NCI-H345 (cell line): ENCODE measurements around the gene SIDT2.
A peak's percentile ranks its signal among the peaks of the same experiment; 100 is the strongest.
"Not testable (repeated sequence)": the region's sequence is repeated elsewhere in the genome, so short reads cannot be mapped to it uniquely, and the experiment has no call there.

ENCODE experiments used
- DNase-seq: peaks from one replicate; lab custom pipeline; 2025; lab: John Stamatoyannopoulos, UW

SIDT2 gene

DNA sequence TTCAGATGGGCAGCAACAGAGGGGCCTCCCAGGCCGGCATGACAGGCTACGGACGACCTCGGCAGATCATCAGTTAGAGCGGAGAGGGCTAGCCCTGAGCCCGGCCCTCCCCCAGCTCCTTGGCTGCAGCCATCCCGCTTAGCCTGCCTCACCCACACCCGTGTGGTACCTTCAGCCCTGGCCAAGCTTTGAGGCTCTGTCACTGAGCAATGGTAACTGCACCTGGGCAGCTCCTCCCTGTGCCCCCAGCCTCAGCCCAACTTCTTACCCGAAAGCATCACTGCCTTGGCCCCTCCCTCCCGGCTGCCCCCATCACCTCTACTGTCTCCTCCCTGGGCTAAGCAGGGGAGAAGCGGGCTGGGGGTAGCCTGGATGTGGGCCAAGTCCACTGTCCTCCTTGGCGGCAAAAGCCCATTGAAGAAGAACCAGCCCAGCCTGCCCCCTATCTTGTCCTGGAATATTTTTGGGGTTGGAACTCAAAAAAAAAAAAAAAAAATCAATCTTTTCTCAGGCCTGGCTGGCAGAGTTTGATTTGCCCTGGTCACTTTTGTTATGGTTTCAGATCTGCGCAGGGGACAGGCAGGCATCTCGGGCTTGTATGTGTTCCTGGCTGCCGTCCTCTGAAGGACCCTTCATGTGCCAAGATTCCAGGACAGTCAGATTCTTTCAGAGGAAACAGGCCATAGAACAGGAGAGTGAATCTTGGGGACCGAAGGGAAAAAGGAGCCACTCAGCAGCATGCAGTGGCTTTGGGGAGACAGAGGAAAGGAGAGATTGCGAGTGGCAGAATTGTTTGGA, 25.9 kb downstream of the SIDT2 start:
- DNase-seq = no peak

DNA sequence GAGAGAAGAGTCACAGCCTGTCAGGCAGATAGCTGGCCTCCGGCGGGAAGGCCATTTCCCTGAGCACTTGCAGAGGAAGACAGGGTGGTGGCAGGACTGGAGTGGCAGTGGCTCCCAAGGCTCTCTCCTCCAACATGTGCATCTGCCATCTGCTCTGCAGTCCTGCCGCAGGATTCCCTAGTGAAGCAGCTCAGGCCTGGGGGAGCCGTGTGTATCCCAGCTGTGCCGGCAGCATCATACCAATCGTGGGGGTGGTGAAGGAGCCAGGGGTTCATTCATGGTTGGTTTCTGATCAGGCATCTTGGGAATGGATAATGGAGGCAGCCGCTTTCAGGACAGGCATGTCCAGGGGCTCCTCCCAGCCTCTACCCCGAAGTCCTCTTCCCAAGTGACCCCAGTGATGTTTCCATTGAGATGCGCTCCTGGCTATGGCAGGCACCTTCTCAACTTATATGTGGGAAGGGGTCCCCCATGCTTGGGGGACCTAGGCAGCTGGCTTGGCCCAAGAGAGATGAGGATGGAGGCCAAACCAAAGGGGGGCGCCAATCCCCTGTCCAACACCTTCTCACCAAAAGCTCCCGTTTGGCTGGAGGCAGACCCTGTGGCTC, 26.8 kb downstream of the SIDT2 start:
- no peak for DNase-seq

DNA sequence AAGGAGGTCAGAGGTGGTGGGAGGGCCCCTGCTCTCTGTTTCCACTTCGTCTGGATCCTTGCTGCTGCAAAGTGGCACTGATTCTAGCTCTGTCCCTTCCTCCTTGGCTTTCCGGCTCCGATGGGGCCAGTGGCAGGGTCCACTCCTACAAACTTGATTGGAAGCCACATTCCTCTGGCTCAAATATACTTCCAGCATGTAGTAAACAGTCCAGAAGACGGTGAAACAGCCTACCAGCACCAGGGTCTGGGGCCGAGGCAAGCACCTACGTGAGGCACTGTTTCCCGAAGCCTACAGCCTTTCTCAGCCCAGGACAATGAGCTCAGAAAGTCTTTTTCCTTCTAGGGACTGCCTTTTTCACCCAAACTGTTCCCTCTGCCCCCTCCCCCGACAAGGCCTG, 27.6 kb downstream of the SIDT2 start:
- not testable (repeated sequence) for DNase-seq

DNA sequence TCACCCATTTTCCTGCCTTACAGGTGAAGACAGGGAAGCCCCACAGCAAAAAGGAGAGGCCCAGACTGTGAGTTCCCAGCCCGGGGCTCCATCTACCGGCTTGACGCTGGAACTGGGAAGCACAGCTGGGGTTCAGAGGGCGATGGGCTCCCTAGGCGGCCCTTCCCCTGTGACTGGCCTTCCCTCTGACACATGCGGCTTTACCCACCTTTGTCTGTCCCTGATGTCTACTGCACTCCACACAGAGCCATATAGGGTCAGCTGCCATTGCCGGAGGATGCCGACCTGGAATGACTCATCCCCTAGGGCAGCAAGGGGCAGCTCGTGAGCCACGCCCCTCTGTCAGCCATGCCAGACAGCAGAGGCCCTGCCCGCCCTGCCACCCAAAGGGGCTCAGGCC, 28.3 kb downstream of the SIDT2 start:
- not testable (repeated sequence) for DNase-seq

DNA sequence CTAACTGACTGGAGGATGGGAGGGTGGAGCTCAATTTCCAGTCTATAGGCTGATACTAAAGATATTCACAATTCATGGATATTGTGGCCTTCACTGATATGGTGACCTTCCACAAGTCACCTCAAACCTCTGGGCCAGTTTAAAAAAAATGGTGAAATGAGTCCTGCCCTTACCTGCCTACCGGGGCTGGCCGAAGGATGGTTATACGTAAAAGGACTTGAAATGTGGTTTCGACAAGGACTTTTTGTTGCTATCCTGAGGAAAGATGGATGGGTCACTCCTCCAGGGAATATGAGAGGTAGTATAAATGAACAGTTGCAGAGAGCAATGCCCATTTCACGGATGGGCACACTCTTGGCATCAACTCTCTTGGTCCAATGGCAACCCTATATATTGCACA, 28.9 kb downstream of the SIDT2 start:
- DNase-seq = not testable (repeated sequence)

DNA sequence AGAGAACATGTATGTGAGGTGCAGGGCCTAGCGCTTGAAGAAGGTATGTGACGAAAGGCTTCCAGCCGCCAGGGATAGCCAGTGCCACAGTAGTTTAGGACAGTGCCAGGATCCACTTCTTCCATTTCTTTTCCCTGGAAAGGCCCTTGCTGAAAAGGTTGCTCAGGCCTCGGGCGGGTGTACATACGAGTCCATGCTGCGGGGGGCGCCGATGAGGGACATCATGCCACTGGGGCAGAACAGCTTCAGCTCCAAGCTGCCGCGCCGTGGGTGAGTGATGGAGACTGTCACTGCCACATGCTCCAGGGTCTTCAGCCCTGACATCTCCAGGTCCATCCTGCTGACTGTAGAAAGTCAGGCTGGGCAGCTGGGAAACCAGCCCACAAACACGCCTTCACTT, 30.2 kb downstream of the SIDT2 start:
- DNase-seq = not testable (repeated sequence)

DNA sequence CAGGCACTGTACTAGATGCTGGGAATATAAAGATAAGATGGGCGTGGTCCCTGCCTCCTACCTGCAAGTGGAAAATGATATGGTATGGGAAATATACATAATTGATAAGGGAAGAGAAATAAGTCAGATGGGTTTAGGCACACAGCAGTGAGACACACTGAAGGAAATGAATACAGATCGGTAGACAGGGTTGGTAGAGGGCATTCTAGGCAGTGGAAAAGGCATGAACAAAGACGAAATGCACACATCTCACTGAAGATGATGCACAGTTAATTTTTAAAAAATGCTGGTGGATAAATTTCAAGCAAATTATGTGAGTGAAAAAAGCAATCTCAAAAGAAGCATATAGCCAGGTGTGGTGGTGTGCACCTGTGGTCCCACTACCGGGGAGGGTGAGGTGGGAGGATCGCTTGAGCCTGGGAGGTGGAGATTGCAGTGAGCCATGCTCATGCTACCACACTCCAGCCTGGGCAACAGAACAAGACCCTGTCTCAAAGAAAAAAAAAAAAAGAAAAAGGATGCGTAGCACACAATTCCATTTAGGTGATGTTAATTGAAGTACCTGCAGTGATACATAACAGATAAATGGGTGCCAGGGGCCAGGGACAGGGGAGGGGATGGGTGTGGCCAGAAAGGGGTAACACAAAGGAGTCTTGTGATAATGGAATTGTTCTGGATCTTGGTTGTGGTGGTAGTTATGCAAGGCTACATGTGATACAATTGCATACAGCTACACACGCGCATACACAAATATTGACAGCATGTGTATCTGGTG, 31.0 kb downstream of the SIDT2 start:
- not testable (repeated sequence) for DNase-seq

DNA sequence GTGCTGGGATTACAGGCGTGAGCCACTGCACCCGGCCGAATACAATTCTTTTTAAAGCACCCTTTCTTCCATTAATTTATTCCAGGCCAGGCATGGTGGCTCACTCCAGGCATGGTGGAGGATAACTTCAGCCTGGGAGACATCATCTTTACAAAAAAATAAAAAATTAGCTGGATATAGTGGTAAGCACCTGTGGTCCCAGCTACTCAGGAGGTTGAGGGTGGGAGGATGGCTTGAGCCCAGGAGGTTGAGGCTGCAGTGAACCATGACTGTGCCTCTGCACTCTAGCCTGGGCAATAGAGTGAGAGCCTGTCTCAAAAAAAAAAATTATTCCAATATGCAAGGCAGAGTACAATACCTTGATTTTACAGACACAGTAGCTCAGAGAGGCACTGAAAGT, 32.1 kb downstream of the SIDT2 start:
- no peak for DNase-seq

DNA sequence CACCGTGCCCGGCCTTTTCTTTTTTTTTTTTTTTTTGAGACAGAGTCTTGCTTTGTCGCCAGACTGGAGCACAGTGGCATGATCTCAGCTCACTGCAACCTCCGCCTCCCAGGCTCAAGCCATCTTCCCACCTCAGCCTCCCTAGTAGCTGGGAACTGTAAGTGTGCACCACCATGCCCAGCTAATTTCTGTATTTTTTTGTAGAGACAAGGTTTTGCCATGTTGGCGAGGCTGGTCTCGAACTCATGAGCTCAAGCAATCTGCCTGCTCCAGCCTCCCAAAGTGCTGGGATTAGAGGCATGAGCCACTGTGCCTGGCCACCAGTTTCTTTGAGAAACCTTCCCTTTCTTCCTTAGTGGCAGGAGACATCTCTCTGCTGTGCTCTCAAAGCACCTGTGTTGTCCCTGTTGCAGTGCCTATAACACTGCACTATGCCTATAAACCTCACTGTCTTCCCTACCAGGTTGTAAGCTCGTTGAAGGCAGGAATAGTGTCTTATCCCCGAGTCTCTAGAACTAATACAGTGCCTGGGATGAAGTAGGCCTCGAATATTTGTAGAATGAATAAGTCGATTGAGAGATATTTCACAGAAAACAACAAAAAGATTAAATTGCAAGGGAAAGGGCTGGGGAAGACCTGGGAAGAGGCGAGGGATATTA, 34.3 kb downstream of the SIDT2 start:
- DNase-seq = no peak

DNA sequence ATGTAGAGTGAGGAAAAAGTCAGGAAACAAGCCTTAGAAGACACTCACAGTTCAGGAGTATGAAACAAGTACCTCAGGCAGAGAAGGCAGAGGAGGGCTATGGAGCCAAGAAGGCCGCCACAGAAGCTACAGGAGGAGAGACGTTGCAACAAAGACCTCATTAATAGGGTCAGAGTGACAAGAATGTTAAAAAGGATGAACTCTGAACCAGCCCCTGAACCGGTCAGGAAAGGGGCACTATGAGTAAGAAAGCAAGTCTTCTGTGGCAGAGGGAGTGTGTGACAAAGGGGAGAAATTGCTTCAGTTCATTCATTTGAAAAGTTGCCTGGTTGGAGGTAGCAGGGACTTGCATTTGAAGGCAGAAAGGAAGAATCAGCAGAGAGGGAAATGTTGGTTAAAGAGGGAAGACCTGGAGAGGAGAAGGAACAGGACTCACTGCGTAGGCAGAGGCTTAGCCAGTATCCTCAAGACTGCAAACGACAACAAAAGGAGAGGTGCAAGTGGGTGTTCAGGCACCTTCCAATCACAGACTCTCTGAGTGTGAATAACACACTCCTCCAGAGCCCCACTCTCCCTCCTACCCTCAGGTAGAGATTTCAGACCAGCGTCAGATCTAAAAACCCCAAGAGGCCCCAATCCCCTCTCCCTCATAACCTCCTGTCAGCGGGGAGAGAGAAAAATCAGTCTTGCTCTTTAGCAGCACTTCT, 36.0 kb downstream of the SIDT2 start:
- DNase-seq = no peak

DNA sequence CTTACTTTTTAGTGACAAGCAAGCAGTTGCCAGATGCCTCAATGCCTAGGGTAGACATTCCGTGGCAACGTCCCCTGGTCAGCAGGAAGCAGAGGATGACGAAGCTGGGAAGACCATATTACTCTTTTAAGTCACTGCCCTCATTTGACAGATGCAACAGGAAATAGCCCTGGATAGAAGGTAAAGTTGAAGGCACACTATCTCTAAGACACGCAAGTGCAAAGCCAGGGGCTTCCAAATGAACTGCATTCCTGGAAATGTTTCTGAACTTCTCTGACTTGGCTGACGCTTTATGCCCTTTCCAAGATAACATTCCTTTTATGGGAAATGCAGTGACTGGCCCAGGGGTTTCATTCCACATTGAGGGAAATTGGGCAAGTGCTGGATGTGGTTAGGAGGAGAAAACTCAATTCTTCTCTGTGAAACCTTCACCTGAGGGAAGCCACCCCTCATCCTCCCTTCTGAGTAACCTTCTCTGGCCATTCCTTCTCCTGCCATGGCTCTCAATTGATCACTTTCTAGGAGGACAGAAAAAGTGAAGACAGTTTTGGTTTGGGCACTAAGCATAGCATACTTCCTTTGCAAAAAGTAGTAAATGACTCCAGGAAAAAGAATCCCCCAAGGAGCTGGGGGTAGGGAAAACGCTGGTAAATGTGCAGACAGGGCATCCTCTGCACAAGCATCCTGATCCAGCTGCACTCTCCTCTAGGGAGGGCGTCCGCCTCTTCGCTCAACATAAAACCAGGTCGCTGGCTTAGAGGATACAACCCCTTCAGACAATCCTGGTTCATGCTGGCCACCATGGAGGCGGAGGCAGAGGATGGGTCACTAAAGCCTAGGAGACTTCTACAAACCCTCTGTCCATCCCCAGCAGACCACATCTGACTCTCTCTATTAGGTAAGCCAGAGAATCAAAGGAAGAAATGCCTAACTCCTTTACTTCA, 38.9 kb downstream of the SIDT2 start:
- no peak for DNase-seq

DNA sequence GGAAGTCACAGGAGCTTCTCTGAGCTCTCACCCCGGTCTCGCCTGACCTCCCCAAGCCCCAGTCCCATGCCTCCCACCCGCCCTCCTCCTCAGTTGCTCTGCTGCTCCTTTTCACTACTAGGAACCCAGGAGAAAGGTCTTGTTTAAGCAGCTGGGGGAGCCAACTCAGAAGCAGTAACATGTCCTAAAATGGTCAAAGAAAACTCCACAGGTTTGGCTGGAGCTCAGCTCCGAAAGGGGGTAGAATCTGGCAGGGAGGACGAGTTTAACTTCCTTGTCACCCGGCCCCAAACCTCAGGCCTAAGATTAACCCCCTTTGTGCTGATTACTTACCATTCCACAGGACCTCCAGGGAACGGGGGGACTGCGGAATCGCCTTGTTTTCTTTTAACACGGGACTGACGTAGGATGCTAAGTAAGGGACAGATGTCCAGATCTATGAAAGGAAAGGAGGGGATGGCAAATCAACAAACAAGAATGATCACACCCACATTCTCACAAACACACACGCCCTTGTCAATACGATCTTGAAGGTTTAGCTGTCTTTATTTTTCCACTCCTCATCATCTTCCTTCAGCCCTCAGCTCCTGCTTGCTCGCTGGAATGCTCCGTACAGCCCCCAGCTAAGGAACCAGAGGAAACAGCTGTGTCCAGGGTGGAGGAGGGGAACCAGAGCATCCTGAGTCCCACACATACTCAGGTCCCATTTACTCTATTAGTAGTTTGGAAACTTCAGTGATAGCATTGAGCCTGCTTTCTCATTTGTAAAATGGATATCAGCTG, 39.8 kb downstream of the SIDT2 start:
- DNase-seq = no peak

DNA sequence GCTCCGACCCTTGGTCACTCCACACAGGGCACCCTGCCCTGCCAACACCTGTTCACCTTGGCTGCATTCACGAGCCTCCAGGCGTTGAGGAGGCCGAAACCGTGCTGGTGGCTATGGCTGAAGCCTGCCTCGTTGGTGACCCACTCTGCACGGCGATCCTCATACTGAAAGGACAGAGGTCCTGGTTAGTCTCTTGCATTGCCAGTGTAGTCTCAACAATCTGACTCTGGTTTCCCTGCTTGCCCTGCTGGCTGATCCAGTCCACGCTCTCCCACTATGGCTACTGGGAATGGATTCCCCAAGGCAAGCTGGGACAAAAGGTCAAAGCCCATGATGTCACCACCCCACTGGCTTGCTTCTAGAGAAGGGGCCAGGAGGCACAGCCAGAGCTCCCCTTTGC, 40.5 kb downstream of the SIDT2 start:
- no peak for DNase-seq

DNA sequence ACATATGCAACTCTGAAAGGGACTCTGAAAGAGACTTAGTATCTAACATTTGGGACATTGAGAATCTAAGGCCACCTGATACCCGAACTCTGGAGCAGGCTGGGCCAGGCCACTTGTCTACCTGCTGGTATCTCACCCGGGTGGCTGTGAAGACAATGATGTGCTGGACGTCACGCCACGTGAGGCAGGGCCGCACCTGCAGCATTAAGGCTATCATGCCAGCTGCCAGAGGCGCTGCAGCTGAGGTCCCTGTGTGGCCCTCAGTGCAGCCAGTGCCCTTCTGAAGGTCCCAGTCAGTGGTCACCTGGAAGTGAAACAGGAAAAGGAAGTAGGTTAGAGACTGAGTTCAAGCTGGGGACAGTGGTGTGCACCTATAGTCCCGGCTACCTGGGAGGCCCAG, 40.9 kb downstream of the SIDT2 start:
- no peak for DNase-seq

DNA sequence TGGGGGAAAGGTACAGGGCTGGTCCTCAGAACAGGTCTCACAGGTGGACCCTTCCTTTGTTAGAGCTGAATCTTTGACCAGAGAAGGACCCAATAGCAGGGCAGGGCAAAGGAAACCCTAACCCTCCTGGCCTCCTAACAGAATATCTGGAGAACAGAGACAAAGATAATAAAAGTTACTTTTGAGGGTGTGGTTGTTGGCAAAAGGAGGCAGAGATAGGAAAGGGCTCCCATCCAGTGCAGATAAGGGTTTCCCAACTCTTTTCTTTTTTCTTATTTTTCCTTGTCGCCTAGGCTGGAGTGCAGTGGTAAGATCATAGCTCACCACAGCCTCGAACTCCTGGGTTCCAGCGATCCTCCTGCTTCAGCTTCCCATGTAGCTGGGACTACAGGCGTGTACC, 41.5 kb downstream of the SIDT2 start:
- no peak for DNase-seq

DNA sequence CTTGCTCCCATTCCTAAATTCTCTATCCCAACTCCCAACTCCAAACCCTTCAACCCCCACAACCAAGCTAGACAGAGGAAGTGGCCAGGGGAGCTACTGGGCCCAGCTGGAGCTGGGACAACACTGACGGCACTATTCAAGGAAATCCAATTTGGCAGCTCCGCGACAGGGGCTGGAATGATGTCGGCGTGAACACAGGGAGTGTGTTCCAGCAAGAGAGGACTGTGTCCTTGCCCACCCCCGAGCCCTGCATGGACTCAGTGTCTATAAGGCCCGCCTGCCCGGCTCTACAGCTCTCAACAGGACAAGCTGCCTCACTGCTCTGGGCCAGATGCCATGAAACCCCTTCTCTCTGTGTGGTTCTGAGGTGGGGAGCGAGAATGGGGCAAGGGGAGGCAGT, 42.0 kb downstream of the SIDT2 start:
- no peak for DNase-seq

DNA sequence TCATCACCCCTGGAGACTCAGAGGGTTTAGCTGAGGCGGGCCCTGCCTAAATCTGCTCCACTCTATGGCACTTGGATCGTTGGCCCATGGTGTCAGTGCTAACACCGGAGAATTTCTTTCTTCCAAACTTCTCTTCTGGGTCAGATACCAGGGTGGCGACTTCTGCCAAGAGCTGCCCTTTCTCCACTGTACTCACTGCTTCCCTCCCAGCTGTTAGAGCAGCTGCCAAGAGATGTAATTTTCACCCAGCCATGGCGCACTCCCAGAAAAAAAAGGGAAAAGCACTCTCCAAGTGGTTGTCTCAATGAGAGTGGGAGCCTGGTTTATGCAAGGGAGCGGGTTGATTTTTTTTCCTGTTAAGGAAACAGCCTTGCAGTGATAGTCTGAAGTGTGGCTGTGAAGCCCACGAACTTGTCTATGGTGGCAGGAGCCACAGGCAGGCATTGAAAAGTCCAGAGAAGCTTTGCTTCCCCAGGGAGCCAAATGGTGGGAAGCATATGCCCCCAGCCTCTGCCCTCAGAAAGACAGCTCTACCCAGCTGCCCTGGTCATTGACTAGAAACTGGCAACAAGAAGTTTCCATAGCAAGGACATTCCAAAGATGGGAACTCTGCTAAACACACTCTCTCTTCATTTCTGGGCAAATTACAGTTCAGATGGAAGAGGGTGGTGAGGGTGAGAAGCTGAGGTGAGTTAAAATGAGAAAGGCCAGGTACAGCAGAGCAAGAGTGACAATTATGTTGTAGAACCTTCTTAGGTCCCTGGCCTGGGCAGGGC, 42.6 kb downstream of the SIDT2 start:
- DNase-seq = no peak

DNA sequence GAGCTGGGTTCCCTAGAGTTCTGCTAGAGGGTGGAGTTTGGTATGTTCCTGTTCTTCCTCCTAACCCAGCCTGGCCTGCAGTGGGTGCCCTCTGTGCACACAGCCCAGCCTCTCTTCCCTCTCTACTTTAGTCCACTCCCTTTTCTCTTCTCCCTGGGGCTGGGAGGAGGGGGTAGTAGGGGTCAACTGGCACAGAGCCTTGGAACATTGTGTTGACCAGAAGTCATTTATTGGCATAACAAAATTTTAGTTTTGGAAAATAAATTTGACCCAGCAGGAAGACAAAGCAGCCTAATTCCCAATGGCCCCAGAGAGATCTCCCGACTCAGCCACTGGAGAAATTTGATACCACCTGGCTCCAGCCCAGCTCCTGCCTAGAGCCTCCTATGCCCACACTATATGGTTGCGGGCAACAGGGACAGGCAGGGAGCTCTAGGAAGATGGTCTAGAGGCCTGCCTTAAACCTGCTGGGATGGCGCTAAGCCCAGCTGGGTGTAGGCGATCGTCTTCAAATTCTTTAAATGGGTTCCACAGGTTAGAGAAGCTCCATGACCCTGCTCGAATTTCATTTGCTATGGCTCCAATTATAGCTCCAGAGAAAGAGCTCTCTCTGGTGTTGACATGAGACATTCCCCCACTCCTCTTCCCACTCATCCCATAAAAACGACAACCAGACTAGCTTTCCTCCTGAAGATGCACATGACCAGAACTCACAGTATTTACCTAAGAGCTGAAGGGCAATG, 43.4 kb downstream of the SIDT2 start:
- peak; percentile 40 for DNase-seq
